GM19395 (cell line): ENCODE measurements around the gene PTPRE.

ENCODE experiments used
- ATAC-seq: cut with Tn5 transposase; IDR thresholded peaks from one replicate; pipeline ENCODE4 v1.9.1; 2021; ENCODE audit warnings: mild to moderate bottlenecking, moderate library complexity; ENCODE audit not compliant: unreplicated experiment

PTPRE gene

GRCh38 chr10:128111696-128112095, 204.8 kb downstream of the PTPRE start:
- ATAC-seq, result no peak

- no peak for ATAC-seq
Measured at GRCh38 chr10:128113026-128113425, 206.1 kb downstream of the PTPRE start.

DNA sequence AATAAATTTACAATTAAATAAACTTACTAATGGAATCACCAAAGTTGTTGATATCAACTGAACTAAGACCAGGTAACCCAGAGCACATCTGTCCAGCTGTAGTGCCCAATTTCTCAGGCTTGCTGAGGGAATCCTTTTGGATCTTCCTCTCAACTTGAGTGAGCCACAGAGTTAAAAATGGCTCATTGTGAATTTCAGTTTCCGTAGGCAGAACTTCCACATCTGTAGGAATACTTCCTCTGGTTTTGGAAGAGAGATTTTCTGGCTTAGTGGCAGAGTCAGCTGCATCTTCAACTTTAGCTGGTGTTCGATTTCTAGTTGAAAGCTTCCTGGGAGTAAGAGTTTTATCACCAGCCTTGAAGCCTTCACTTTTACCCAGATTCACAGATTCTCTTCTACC, 208.0 kb downstream of the PTPRE start:
- no peak for ATAC-seq

DNA sequence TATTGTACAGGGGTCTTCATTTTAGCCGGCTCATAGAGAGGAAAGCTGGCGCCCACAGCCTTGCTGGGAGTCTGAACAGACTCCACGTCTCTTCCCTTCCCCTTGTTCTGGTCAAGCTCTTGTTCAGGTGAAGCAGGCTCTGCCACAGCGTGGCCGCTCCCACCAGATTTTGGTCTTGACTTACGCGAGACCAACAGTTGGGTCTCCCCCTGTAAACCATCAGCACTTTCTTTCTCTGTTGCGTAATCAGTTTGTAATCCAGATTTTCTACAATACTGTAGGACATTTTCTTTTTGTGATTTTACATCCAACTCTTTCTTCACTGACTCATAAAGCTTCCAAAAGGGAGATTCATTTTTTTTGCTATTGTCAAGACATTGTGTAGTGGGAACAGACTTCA, 208.5 kb downstream of the PTPRE start:
- ATAC-seq, result no peak

GRCh38 chr10:128116187-128116586, 209.3 kb downstream of the PTPRE start:
- ATAC-seq, result no peak

DNA sequence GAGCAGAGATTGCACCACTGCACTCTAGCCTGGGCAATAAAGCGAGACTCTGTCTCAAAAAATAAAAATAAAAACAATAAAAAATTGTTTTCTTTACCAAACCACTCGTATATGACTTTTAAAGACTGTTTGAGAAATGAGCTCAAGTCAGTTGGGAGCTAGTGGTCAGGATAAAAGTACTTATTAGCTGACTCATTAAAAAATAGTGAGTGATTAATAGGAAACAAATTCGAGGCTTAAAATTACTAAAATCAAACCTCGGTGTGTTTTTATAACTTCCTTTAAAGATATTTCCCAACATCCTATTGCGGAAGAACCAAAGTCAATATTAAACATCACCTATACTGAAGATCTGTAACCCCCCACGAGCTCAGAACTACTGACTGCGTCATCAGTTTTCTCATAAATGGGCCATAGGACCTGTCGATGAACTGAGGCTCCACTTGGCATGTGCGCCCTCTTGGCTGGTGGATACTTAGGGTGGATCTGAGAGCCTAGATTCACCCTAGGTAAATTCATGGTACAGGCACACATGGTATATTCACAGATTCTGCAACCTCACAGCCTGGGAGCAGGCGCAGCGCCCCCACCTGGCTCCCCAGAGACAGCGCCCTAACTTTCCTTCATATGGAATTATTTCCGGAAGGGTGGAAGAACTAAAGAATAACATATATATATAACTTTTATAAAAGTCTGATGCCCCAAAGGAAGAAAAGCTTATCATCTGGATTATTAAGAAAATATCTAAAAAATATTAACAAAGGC, 210.1 kb downstream of the PTPRE start:
- no peak for ATAC-seq

- ATAC-seq, result no peak
Measured at GRCh38 chr10:128121750-128122412, 215.0 kb downstream of the PTPRE start.

DNA sequence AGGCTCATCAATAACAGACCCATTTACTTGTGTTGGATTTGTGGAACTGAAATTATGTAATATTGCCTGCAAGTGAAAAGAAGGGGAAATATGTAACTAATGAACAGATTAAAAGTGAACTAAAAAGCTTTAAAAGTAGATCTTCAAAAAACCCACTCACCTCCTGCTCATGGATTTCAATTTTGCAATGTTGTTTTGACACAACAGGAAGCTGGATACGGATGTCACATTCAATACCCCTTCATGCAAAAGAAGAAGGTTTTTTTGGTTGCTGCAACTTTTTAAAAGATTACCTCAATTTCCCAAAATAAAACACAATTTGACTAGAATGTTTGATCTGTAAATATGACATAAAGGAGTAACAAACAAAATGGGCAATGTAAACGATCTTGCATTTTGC, 216.0 kb downstream of the PTPRE start:
- no peak for ATAC-seq

- ATAC-seq, result no peak
Measured at GRCh38 chr10:128123846-128124245, 216.9 kb downstream of the PTPRE start.

DNA sequence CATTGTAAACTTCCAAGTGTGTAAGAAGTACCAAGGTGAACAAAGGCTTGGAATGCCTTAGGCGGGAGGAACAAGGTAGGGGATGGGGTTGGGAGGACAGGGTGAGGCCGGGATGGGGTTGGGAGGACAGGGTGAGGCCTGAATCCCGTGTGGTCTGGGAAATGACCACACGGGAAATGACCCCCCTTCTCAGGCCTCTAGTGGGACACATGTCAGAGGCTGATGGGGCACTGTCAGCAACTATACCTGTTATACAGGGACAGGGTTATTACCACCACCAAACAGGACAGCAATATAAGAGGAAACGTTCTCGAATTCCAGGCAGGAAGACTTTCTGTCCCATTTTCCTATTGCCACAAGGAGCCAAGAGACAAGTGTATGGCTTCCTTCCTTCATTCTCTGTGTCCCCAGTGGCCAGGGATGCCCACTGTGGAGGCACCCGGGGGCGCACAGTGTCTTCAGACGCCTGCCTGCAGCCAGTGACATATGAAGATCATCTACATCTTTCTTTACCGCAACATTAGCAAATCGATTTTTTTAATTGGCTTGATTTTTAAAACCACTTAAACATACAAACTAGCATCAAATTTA, 218.0 kb downstream of the PTPRE start:
- no peak for ATAC-seq

GRCh38 chr10:128125416-128125943, 218.6 kb downstream of the PTPRE start:
- no peak for ATAC-seq

DNA sequence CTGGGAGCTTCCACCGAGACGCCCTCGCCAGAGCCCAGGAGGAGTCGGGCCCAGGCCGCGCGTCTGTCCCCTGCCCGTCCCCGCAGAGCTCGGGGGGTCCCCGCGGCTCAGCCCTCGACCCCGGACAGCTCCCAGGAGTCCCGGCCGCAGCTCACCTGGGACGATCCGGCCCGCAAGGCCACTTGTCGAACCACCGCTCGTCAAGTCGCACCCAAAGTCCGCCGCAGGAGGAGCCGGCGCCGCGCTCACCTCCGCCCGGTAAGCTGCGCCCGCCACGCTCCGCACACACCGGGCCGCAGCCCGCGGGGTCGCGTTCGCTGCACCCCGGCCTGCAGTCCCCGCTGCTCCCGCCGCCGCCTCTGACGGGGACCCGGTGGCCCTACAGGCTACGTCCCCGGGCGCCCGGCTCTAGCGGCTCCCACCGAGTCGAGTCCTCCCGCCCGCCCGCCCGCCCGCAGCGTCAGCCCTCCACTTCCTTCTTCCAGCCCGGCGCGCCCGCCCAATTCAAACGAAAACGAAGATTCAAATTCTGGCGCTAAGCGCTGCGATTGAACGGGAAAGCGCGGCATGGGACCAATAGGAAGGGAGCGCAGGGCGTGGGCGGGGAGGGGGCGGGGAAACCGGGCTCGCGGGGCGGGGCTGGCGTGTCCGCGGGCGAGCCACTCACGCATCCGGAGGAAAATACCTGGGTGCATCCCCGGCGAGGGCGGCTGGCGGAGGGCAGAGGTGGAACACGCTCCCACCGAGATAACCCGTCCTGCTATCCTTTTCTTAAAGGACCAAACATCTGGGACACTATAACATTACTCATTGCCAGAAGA, 219.3 kb downstream of the PTPRE start, which contains the start of gene MKI67:
MKI67 (minus strand) TSS at position 480 of the 821 bp plus-strand sequence. CDS start 756 bp downstream, outside the sequence.
- peak; percentile 80 for ATAC-seq

DNA sequence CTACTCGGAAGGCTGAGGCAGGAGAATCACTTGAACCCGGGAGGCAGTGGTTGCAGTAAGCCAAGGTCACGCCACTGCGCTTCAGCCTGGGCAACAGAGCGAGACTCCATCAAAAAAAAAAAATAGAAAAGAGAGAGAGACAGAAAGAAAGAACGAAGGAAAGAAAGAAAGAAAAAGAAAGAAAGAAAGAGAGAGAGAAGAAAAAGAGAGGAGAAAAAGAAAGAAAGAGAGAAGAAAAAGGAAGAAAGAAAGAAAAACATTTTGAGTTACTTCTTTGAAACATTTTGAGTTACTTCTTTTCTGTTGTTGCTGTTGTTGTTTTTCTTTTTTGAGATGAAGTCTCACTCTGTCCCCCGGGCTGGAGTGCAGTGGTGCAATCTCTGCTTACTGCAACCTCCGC, 221.7 kb downstream of the PTPRE start:
- no peak for ATAC-seq

DNA sequence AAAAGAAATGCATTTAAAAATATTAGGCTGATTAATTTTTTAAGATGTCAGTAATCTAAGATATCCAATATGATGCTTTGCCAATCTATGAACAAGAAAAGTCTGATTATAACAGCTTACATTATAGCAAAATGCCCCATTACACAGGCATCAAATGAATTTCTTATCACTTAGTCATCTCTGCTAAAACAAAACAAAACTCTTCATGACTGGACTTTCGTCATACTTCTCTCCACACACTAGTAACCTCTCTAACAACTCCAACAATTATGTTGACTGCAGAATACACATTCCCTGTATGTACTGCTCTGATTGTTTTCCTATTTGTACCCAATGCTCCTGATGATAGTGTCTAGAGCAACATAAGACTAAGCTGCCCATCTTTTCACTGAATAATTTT, 223.1 kb downstream of the PTPRE start:
- ATAC-seq, result no peak
